Adrenal gland (tissue), 12 donors: Measurements from ENCODE around the gene UQCR10. TPM values are rescaled to one million over a fixed set of nuclear protein-coding genes. Genes with fewer than 3 reads are reported as not detected.

Source experiments
- DNase-seq, 7 donors: peaks; one replicate each; pipeline ENCODE4 v3.0.0-alpha.2; 2019 to 2020
- H3K27ac ChIP-seq, 5 donors: fragments of 200-600 bp; sonication (generic) in 4 of 5; 1 replicate in 3 of 5; 2 replicates in 2 of 5; pipeline versions ENCODE4 v1.5.1 to v1.8.0; 2016 to 2020; ENCODE audit warnings: mild to moderate bottlenecking in 1 of 5
- H3K27me3 ChIP-seq: fragments of 200-600 bp; 2 replicates; pipeline ENCODE4 v1.8.0; 2021
- H3K36me3 ChIP-seq, 2 donors: fragments of 200-600 bp; replicated peaks in 1 of 2; 1 replicate in 1 of 2; 2 replicates in 1 of 2; pipeline versions ENCODE4 v1.5.1 to v1.8.0; 2018 to 2022
- H3K4me1 ChIP-seq, 2 donors: fragments of 200-600 bp; replicated peaks in 1 of 2; 1 replicate in 1 of 2; 2 replicates in 1 of 2; pipeline versions ENCODE4 v1.5.1 to v1.8.0; 2018 to 2021
- H3K4me3 ChIP-seq, 4 donors: fragments of 200-600 bp; sonication (generic) in 3 of 4; one replicate each; pipeline ENCODE4 v1.5.1; 2016 to 2018
- H3K9me3 ChIP-seq, 3 donors: fragments of 200-600 bp; sonication (generic) in 1 of 3; replicated peaks in 1 of 3; 1 replicate in 2 of 3; 2 replicates in 1 of 3; pipeline versions ENCODE4 v1.5.1 to v1.8.0; 2016 to 2021
- POLR2A ChIP-seq, 2 donors: fragments of 450-650 bp; IDR thresholded peaks; one replicate each; pipeline ENCODE4 v1.6.1; 2017; ENCODE audit warnings: antibody characterized with exemption in 2 of 2, mild to moderate bottlenecking in 2 of 2, moderate library complexity in 1 of 2
- WGBS, 4 donors: extraction: QIAGEN DNeasy Blood & Tissue Kit in 2 of 4; methylation state at CpG; one replicate each; pipeline versions ENCODE4 v1.1.5 to v1.1.7; 2013 to 2017; 5-methylcytosine and 5-hydroxymethylcytosine counted together
- intact Hi-C, 2 donors: fragments of 100-400 bp; cut with DNase I; formaldehyde crosslinking; loops; one replicate each; pipeline versions ENCODE4 v1.14.1 to v1.15.0; 2022 to 2023
- polyA plus RNA-seq, 3 donors: library from polyadenylated mRNA; stranded (reverse); fragments of 200-250 nt in 2 of 3; fragments of 350-450 nt in 1 of 3; fragmentation: Illumina TruSeq in 1 of 3; extraction: RNeasy Lipid Tissue Mini Kit (QIAGEN cat#74804) in 1 of 3; gene quantifications; one replicate each; pipeline ENCODE4 v1.2.3, GENCODE V29; 2013 to 2014
- total RNA-seq, 9 donors: library from RNA; depleted of rRNA in 4 of 9; stranded (reverse); fragments of >200 nt in 4 of 9; fragments of 120-200 nt in 1 of 9; fragmentation: NEBNext Ultra II Directional in 1 of 9; extraction: Animal tissue kit (Norgen Biotek cat#: 25700) in 1 of 9; gene quantifications; one replicate each; pipeline versions ENCODE4 v1.1.0 to v1.2.4, GENCODE V29; 2013 to 2023
- TF ChIP-seq, protein P1 (sequence below), 6 experiments: fragments of 450-650 bp in 4 of 6; fragments of 200-600 bp in 2 of 6; sonication (generic) in 1 of 6; IDR thresholded peaks; 1 replicate in 5 of 6; 2 replicates in 1 of 6; pipeline versions ENCODE4 v1.5.1 to v1.8.0; 2016 to 2021; ENCODE audit warnings: antibody characterized with exemption in 6 of 6, mild to moderate bottlenecking in 2 of 6, moderate library complexity in 1 of 6
- donor health status: healthy with polysubstance abuse.
- donor health status: Bipolar disorder and iron deficiency.
- donor health status: DM: yes; HTN: yes; CAD: no.
- donor health status: DM: no; HTN: no; CAD: no.
- donor health status: DM: no; HTN: no; CAD: no.
- donor health status: DM: yes; HTN: yes; CAD: no.

UQCR10 gene
- total and polyA plus RNA-seq, 12 donors, result 51.3 to 489 (median 187) TPM

DNA sequence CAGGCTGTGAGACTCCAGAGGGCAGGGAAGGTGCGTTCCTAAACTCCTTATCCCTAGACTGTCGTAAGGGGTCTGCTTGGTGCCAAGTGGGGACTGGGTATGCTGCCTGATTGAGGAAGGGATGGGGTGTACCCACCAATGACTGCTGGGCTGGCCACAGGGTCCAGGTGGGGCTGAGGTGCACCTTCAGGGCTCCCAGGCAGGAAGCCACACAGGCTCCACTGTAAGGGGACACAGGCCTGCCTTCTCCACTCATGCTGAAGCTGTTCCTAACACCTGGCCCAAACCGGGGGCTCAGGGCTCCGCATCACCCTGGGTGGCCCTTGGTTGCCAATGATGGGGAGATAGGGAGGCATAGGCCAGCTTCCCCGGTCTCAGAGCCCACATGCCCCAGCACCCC lies 27.0 kb upstream of the UQCR10 start:
- H3K27me3 ChIP-seq, result no peaks in the 10 kb centered on the region
- no peak for TF ChIP-seq POLR2A (IDR thresholded peaks at IDR 0.05)
- TF ChIP-seq, protein P1, sequence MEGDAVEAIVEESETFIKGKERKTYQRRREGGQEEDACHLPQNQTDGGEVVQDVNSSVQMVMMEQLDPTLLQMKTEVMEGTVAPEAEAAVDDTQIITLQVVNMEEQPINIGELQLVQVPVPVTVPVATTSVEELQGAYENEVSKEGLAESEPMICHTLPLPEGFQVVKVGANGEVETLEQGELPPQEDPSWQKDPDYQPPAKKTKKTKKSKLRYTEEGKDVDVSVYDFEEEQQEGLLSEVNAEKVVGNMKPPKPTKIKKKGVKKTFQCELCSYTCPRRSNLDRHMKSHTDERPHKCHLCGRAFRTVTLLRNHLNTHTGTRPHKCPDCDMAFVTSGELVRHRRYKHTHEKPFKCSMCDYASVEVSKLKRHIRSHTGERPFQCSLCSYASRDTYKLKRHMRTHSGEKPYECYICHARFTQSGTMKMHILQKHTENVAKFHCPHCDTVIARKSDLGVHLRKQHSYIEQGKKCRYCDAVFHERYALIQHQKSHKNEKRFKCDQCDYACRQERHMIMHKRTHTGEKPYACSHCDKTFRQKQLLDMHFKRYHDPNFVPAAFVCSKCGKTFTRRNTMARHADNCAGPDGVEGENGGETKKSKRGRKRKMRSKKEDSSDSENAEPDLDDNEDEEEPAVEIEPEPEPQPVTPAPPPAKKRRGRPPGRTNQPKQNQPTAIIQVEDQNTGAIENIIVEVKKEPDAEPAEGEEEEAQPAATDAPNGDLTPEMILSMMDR (IDR thresholded peaks at IDR 0.05), result no peak
- H3K36me3 ChIP-seq, result peaks cover 0 to 12% of the 10 kb centered on the region in 2 donors
- no peak overlapping the region for H3K4me3 ChIP-seq
- no peak for DNase-seq
- 95 to 96% (median 96%) methylated on average over 2 to 5 of the region's 5 CpGs for WGBS, 4 donors
- intact Hi-C loops, result no loop called here
- no peaks in the 10 kb centered on the region for H3K4me1 ChIP-seq
- H3K9me3 ChIP-seq, result no peaks in the 10 kb centered on the region
- no peak overlapping the region for H3K27ac ChIP-seq

DNA sequence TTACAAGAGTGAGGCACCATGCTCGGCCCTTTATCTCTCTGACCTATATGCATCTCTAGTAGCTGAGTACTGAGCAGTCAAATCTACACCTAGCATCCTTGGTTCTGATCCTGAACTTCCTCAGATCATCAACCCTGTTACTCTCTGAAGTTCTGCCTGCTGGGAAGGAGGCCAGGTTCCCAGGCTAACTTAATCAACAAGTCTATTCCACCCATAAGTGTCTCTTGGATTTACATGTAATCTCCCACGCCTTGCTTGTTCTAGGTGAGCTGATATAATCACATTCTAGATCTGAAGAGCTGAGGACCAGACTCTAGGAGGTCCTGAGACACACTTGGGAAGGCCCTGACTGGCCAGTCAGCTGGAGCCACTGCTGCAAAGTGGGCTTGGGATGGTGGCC lies 25.2 kb upstream of the UQCR10 start:
- H3K4me1 ChIP-seq, result no peaks in the 10 kb centered on the region
- 89 to 96% (median 93%) methylated on average over 2 of the region's 2 CpGs for WGBS, 4 donors
- DNase-seq, result no peak
- no peak for TF ChIP-seq POLR2A (IDR thresholded peaks at IDR 0.05)
- TF ChIP-seq, protein P1 (IDR thresholded peaks at IDR 0.05), result no peak
- H3K9me3 ChIP-seq, result no peaks in the 10 kb centered on the region
- H3K27ac ChIP-seq, result no peak overlapping the region
- H3K27me3 ChIP-seq, result no peaks in the 10 kb centered on the region
- peaks cover 0 to 19% of the 10 kb centered on the region in 2 donors for H3K36me3 ChIP-seq
- H3K4me3 ChIP-seq, result no peak overlapping the region
- intact Hi-C loops, result no loop called here

DNA sequence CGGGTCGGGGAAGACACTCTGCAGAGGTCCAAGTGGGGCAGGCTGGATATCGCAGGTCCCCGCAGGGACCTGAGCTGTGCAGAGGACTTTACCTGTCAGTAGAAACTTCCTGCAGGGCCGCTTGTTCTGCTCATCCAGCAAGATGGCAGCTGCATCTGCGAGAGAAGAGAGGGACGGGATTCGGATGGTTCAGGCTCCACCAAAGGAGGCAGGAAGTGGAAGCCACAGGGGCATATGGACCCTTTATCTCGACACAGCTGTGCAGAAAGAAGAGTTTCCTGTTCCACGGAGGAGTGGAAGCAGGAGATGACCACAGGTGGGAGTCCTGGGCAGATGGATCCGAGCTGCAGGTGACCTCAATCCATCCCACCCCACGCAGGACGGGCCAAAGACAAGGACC lies 24.8 kb upstream of the UQCR10 start:
- TF ChIP-seq, protein P1 (IDR thresholded peaks at IDR 0.05), result no peak
- no peak for TF ChIP-seq POLR2A (IDR thresholded peaks at IDR 0.05)
- no peak overlapping the region for H3K27ac ChIP-seq
- H3K36me3 ChIP-seq, result peaks cover 0 to 23% of the 10 kb centered on the region in 2 donors
- no peaks in the 10 kb centered on the region for H3K9me3 ChIP-seq
- no peaks in the 10 kb centered on the region for H3K27me3 ChIP-seq
- intact Hi-C loops, result no loop called here
- WGBS, 4 donors, result 77 to 94% (median 83%) methylated on average over 8 to 13 of the region's 13 CpGs
- H3K4me1 ChIP-seq, result no peaks in the 10 kb centered on the region
- H3K4me3 ChIP-seq, result no peak overlapping the region
- no peak for DNase-seq

GRCh38 chr22:29744902-29745301 lies 22.3 kb upstream of the UQCR10 start:
- 77 to 88% (median 81%) methylated on average over 8 of the region's 8 CpGs for WGBS, 4 donors
- no peaks in the 10 kb centered on the region for H3K4me1 ChIP-seq
- DNase-seq, result no peak
- TF ChIP-seq POLR2A (IDR thresholded peaks at IDR 0.05), result no peak
- TF ChIP-seq, protein P1 (IDR thresholded peaks at IDR 0.05), result no peak
- no peak overlapping the region for H3K27ac ChIP-seq
- no peak overlapping the region for H3K4me3 ChIP-seq
- H3K27me3 ChIP-seq, result no peaks in the 10 kb centered on the region
- no peaks in the 10 kb centered on the region for H3K9me3 ChIP-seq
- intact Hi-C loops, result no loop called here
- peaks cover 0 to 24% of the 10 kb centered on the region in 2 donors for H3K36me3 ChIP-seq
